ENCODE results near the gene CDH23. TPM values are rescaled to one million over a fixed set of nuclear protein-coding genes. Genes with fewer than 3 reads are reported as not detected.

CDH23 gene
- total and polyA plus RNA-seq, 12 donors, result 1.7 to 20.2 (median 7.8) TPM

GRCh38 chr10:71554671-71555070, 158.0 kb downstream of the CDH23 start:
- WGBS, 4 donors, result 46 to 63% (median 61%) methylated on average over 2 of the region's 2 CpGs; no CpG with 5 or more reads in 1 of the 4 donors

GRCh38 chr10:71555087-71555723, 158.5 kb downstream of the CDH23 start:
- no peaks in the 10 kb centered on the region for H3K27me3 ChIP-seq
- H3K9me3 ChIP-seq (replicated peaks in 1 of 3), result no peaks in the 10 kb centered on the region
- H3K4me3 ChIP-seq, result no peak overlapping the region
- no peaks in the 10 kb centered on the region for H3K36me3 ChIP-seq (replicated peaks in 1 of 2)
- H3K27ac ChIP-seq, result no peak overlapping the region
- intact Hi-C loops (cut with DNase I), result no loop called here
- TF ChIP-seq CTCF (IDR thresholded peaks at IDR 0.05) (no peak), POLR2A (IDR thresholded peaks at IDR 0.05) (no peak)
- H3K4me1 ChIP-seq (replicated peaks in 1 of 2), result no peaks in the 10 kb centered on the region
- 68 to 79% (median 73%) methylated on average over 10 of the region's 10 CpGs for whole genome bisulfite sequencing, 4 donors
- DNase-seq, result no peak

More at GRCh38 chr10:71554671-71555070, 158.0 kb downstream of the CDH23 start:
- H3K4me3 ChIP-seq, result no peak overlapping the region
- TF ChIP-seq CTCF (IDR thresholded peaks at IDR 0.05), result no peak
- no peak for TF ChIP-seq POLR2A (IDR thresholded peaks at IDR 0.05)
- H3K36me3 ChIP-seq (replicated peaks in 1 of 2), result no peaks in the 10 kb centered on the region
- H3K4me1 ChIP-seq (replicated peaks in 1 of 2), result no peaks in the 10 kb centered on the region
- no peaks in the 10 kb centered on the region for H3K9me3 ChIP-seq (replicated peaks in 1 of 3)
- intact Hi-C loops (cut with DNase I), result no loop called here
- no peak for DNase-seq
- H3K27me3 ChIP-seq, result no peaks in the 10 kb centered on the region
- no peak overlapping the region for H3K27ac ChIP-seq

- H3K4me1 ChIP-seq (replicated peaks in 1 of 2), result no peaks in the 10 kb centered on the region
- H3K27ac ChIP-seq, result no peak overlapping the region
- H3K9me3 ChIP-seq (replicated peaks in 1 of 3), result no peaks in the 10 kb centered on the region
- no peak for TF ChIP-seq CTCF (IDR thresholded peaks at IDR 0.05)
- TF ChIP-seq POLR2A (IDR thresholded peaks at IDR 0.05), result no peak
- H3K36me3 ChIP-seq (replicated peaks in 1 of 2), result no peaks in the 10 kb centered on the region
- DNase-seq, result no peak
- H3K27me3 ChIP-seq, result no peaks in the 10 kb centered on the region
- H3K4me3 ChIP-seq, result no peak overlapping the region
- 50 to 89% (median 69%) methylated on average over 1 of the region's 1 CpG for WGBS, 4 donors
- intact Hi-C loops (cut with DNase I), result no loop called here
Measured at GRCh38 chr10:71555724-71556119, 159.0 kb downstream of the CDH23 start.

GRCh38 chr10:71558991-71559390, 162.3 kb downstream of the CDH23 start:
- 62 to 86% (median 74%) methylated on average over 3 of the region's 3 CpGs for WGBS, 4 donors
- no peaks in the 10 kb centered on the region for H3K9me3 ChIP-seq (replicated peaks in 1 of 3)
- no peaks in the 10 kb centered on the region for H3K27me3 ChIP-seq
- TF ChIP-seq POLR2A (IDR thresholded peaks at IDR 0.05), result no peak
- TF ChIP-seq CTCF (IDR thresholded peaks at IDR 0.05), result no peak
- H3K4me3 ChIP-seq, result no peak overlapping the region
- H3K36me3 ChIP-seq (replicated peaks in 1 of 2), result no peaks in the 10 kb centered on the region
- intact Hi-C loops (cut with DNase I), result no loop called here
- H3K4me1 ChIP-seq (replicated peaks in 1 of 2), result no peaks in the 10 kb centered on the region
- H3K27ac ChIP-seq, result no peak overlapping the region
- DNase-seq, result no peak

All from adrenal gland (tissue), 12 donors.